IMR-90 (cell line): ENCODE measurements around the gene CAPN8.

Experiments
- CEBPB ChIP-seq: IDR thresholded peaks from 2 replicates; pipeline ENCODE4 v1.6.1; 2012; ENCODE audit warnings: low read depth, low read length, improper control_type of control experiment
- FOS ChIP-seq: fragments of 150-350 bp; IDR thresholded peaks from 2 replicates; pipeline ENCODE4 v1.6.1; 2016; ENCODE audit warnings: low read depth, low read length
- MXI1 ChIP-seq: IDR thresholded peaks from 2 replicates; pipeline ENCODE4 v1.6.1; 2012; ENCODE audit warnings: low read depth, mild to moderate bottlenecking, low read length, moderate library complexity, borderline replicate concordance
- POLR2A ChIP-seq: IDR thresholded peaks from 2 replicates; pipeline ENCODE4 v1.6.1; 2012; ENCODE audit warnings: mild to moderate bottlenecking, low read depth, low read length
- RFX5 ChIP-seq: IDR thresholded peaks from 2 replicates; pipeline ENCODE4 v1.8.0; 2012; ENCODE audit warnings: low read depth, mild to moderate bottlenecking, low read length, moderate library complexity
- SMC3 ChIP-seq: fragments of 150-350 bp; IDR thresholded peaks from 2 replicates; pipeline ENCODE4 v1.6.1; 2016; ENCODE audit warnings: low read depth, mild to moderate bottlenecking, antibody characterized with exemption, low read length, moderate library complexity
- TF ChIP-seq, protein P1 (sequence below): conservative IDR thresholded peaks from 2 replicates; pipeline ENCODE4 v1.5.1; 2012; ENCODE audit warnings: mild to moderate bottlenecking, low read depth, low read length, improper control_type of control experiment
- TF ChIP-seq, protein P2 (sequence below): fragments of 150-350 bp; IDR thresholded peaks from 2 replicates; pipeline ENCODE4 v1.6.1; 2017; ENCODE audit warnings: mild to moderate bottlenecking, antibody characterized with exemption, low read length, low read depth

- TF ChIP-seq, protein P1, sequence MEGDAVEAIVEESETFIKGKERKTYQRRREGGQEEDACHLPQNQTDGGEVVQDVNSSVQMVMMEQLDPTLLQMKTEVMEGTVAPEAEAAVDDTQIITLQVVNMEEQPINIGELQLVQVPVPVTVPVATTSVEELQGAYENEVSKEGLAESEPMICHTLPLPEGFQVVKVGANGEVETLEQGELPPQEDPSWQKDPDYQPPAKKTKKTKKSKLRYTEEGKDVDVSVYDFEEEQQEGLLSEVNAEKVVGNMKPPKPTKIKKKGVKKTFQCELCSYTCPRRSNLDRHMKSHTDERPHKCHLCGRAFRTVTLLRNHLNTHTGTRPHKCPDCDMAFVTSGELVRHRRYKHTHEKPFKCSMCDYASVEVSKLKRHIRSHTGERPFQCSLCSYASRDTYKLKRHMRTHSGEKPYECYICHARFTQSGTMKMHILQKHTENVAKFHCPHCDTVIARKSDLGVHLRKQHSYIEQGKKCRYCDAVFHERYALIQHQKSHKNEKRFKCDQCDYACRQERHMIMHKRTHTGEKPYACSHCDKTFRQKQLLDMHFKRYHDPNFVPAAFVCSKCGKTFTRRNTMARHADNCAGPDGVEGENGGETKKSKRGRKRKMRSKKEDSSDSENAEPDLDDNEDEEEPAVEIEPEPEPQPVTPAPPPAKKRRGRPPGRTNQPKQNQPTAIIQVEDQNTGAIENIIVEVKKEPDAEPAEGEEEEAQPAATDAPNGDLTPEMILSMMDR = no peak
- TF ChIP-seq RFX5 = no peak
- TF ChIP-seq, protein P2, sequence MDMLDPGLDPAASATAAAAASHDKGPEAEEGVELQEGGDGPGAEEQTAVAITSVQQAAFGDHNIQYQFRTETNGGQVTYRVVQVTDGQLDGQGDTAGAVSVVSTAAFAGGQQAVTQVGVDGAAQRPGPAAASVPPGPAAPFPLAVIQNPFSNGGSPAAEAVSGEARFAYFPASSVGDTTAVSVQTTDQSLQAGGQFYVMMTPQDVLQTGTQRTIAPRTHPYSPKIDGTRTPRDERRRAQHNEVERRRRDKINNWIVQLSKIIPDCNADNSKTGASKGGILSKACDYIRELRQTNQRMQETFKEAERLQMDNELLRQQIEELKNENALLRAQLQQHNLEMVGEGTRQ = no peak
- TF ChIP-seq CEBPB = no peak
- TF ChIP-seq FOS = no peak
- no peak for TF ChIP-seq MXI1
- no peak for TF ChIP-seq POLR2A
- no peak for TF ChIP-seq SMC3
Measured at GRCh38 chr1:223665592-223666312, at the start of gene CAPN8.
